Measurements from ENCODE around the gene LHCGR. TPM values are rescaled to one million over a fixed set of nuclear protein-coding genes. Genes with fewer than 3 reads are reported as not detected.

LHCGR gene
- total RNA-seq, 1 donor = not detected

GRCh38 chr2:48717846-48718245, 37.7 kb downstream of the LHCGR start:
- no peaks in the 10 kb centered on the region for H3K9me3 ChIP-seq (ENCODE audit: low read depth, low read length)
- H3K79me2 ChIP-seq (ENCODE audit: insufficient read depth, low read length) = no peaks in the 10 kb centered on the region
- H3K4me2 ChIP-seq (ENCODE audit: insufficient read depth, low read length) = no peak overlapping the region
- H3K27ac ChIP-seq (ENCODE audit: low read depth, low read length) = no peak overlapping the region
- no peaks in the 10 kb centered on the region for H4K20me1 ChIP-seq (ENCODE audit: insufficient read depth, low read length)
- TF ChIP-seq, protein P1, sequence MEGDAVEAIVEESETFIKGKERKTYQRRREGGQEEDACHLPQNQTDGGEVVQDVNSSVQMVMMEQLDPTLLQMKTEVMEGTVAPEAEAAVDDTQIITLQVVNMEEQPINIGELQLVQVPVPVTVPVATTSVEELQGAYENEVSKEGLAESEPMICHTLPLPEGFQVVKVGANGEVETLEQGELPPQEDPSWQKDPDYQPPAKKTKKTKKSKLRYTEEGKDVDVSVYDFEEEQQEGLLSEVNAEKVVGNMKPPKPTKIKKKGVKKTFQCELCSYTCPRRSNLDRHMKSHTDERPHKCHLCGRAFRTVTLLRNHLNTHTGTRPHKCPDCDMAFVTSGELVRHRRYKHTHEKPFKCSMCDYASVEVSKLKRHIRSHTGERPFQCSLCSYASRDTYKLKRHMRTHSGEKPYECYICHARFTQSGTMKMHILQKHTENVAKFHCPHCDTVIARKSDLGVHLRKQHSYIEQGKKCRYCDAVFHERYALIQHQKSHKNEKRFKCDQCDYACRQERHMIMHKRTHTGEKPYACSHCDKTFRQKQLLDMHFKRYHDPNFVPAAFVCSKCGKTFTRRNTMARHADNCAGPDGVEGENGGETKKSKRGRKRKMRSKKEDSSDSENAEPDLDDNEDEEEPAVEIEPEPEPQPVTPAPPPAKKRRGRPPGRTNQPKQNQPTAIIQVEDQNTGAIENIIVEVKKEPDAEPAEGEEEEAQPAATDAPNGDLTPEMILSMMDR (IDR thresholded peaks at IDR 0.05; ENCODE audit: extremely low read depth, low read depth, low read length) = no peak
- H3K27me3 ChIP-seq (ENCODE audit: insufficient read depth, low read length) = no peaks in the 10 kb centered on the region
- no peak overlapping the region for H2AFZ ChIP-seq (ENCODE audit: low read length)
- H3K36me3 ChIP-seq (ENCODE audit: insufficient read depth, low read length) = no peaks in the 10 kb centered on the region
- DNase-seq (ENCODE audit: insufficient read length, low spot score, missing footprints) = no peak
- peaks cover 16% of the 10 kb centered on the region for H3K4me1 ChIP-seq (ENCODE audit: insufficient read depth, low read length)
- no peak overlapping the region for H3K4me3 ChIP-seq (ENCODE audit: insufficient read depth, low read length)

GRCh38 chr2:48715956-48716355, 39.6 kb downstream of the LHCGR start:
- TF ChIP-seq, protein P1 (IDR thresholded peaks at IDR 0.05; ENCODE audit: extremely low read depth, low read depth, low read length) = no peak
- Histone ChIP-seq H3K79me2 (ENCODE audit: insufficient read depth, low read length) (no peaks in the 10 kb centered on the region), H3K4me1 (ENCODE audit: insufficient read depth, low read length) (peaks cover 16% of the 10 kb centered on the region), H4K20me1 (ENCODE audit: insufficient read depth, low read length) (no peaks in the 10 kb centered on the region), H2AFZ (ENCODE audit: low read length) (no peak overlapping the region), H3K36me3 (ENCODE audit: insufficient read depth, low read length) (no peaks in the 10 kb centered on the region), H3K27me3 (ENCODE audit: insufficient read depth, low read length) (no peaks in the 10 kb centered on the region), H3K9me3 (ENCODE audit: low read depth, low read length) (no peaks in the 10 kb centered on the region), H3K4me2 (ENCODE audit: insufficient read depth, low read length) (no peak overlapping the region), H3K4me3 (ENCODE audit: insufficient read depth, low read length) (no peak overlapping the region), H3K27ac (ENCODE audit: low read depth, low read length) (no peak overlapping the region)
- DNase-seq (ENCODE audit: insufficient read length, low spot score, missing footprints) = no peak

GRCh38 chr2:48715042-48715899, 40.3 kb downstream of the LHCGR start:
- Histone ChIP-seq H2AFZ (ENCODE audit: low read length) (no peak overlapping the region), H3K4me2 (ENCODE audit: insufficient read depth, low read length) (no peak overlapping the region), H4K20me1 (ENCODE audit: insufficient read depth, low read length) (no peaks in the 10 kb centered on the region), H3K4me1 (ENCODE audit: insufficient read depth, low read length) (peaks cover 16% of the 10 kb centered on the region), H3K79me2 (ENCODE audit: insufficient read depth, low read length) (no peaks in the 10 kb centered on the region), H3K27ac (ENCODE audit: low read depth, low read length) (no peak overlapping the region), H3K9me3 (ENCODE audit: low read depth, low read length) (no peaks in the 10 kb centered on the region), H3K27me3 (ENCODE audit: insufficient read depth, low read length) (no peaks in the 10 kb centered on the region), H3K4me3 (ENCODE audit: insufficient read depth, low read length) (no peak overlapping the region), H3K36me3 (ENCODE audit: insufficient read depth, low read length) (no peaks in the 10 kb centered on the region)
- DNase-seq (ENCODE audit: insufficient read length, low spot score, missing footprints) = no peak
- TF ChIP-seq, protein P1 (IDR thresholded peaks at IDR 0.05; ENCODE audit: extremely low read depth, low read depth, low read length) = no peak

GRCh38 chr2:48714245-48714644, 41.3 kb downstream of the LHCGR start:
- Histone ChIP-seq H3K9me3 (ENCODE audit: low read depth, low read length) (no peaks in the 10 kb centered on the region), H3K4me1 (ENCODE audit: insufficient read depth, low read length) (peaks cover 16% of the 10 kb centered on the region), H3K36me3 (ENCODE audit: insufficient read depth, low read length) (no peaks in the 10 kb centered on the region), H3K4me2 (ENCODE audit: insufficient read depth, low read length) (no peak overlapping the region), H3K27me3 (ENCODE audit: insufficient read depth, low read length) (no peaks in the 10 kb centered on the region), H2AFZ (ENCODE audit: low read length) (no peak overlapping the region), H3K27ac (ENCODE audit: low read depth, low read length) (no peak overlapping the region), H4K20me1 (ENCODE audit: insufficient read depth, low read length) (no peaks in the 10 kb centered on the region), H3K79me2 (ENCODE audit: insufficient read depth, low read length) (no peaks in the 10 kb centered on the region), H3K4me3 (ENCODE audit: insufficient read depth, low read length) (no peak overlapping the region)
- TF ChIP-seq, protein P1 (IDR thresholded peaks at IDR 0.05; ENCODE audit: extremely low read depth, low read depth, low read length) = no peak
- no peak for DNase-seq (ENCODE audit: insufficient read length, low spot score, missing footprints)

Measured in osteoblast (primary cell).